ENCODE results near the gene RHCG.
"Not testable (repeated sequence)": the region's sequence is repeated elsewhere in the genome, so short reads cannot be mapped to it uniquely, and the experiment has no call there.

Gene RHCG

GRCh38 chr15:89475661-89476060 is 20.7 kb downstream of the RHCG start:
- no peak for DNase-seq

DNA sequence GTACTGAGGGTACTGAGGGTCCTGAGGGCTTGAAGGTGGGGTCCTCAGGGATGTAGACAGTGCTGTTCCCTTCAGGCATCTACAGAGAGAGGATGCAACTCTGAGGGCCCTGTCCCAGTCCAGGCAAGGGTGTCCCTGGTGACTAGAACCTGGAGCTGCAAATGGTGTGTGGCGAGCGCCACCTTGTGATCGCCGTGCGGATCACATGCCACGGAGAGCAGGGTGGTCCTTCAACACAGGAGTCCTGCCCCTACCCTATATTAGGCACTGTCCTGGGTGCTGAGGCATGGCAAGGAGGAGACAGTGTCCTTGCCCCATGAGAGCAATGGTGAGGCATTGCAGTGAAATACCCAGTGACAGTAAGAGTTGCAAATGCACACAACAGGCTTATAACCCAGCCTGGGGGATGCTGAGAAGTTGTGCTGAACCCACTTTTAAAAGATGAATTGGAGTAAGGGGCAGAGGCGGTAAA is 23.6 kb downstream of the RHCG start:
- DNase-seq = peak; percentile 1

DNA sequence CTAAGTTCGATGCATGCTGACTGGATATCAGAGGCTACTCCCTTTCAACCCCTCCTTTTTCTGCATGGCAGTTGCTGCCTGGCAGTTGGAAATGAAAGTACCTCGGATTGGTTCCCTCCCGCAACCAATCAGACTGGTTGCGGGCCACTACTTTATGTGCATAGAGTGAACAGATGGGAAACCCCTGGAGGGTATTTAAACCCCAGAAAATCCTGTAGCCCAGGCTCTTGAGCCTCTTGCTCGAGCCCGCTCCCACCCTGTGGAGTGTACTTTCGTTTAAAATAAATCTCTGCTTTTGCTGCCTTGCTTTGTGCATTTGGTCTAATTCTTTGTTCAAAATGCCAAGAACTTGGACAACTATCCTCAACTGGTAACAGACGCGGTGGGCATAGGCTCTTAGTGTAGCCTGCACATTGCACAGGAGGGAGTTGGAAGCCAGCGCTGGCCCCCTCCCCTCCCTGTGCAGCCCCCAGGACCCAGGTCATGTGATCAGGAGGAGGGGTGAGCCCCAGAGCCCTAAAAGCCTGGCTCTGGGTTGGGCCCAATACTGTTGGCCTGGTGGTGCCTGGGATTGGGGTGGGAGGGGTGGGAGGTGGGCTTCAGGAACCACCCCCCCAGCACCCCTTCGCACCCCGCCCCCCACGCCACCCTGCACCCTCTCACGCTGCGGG is 26.8 kb downstream of the RHCG start:
- no peak for DNase-seq

DNA sequence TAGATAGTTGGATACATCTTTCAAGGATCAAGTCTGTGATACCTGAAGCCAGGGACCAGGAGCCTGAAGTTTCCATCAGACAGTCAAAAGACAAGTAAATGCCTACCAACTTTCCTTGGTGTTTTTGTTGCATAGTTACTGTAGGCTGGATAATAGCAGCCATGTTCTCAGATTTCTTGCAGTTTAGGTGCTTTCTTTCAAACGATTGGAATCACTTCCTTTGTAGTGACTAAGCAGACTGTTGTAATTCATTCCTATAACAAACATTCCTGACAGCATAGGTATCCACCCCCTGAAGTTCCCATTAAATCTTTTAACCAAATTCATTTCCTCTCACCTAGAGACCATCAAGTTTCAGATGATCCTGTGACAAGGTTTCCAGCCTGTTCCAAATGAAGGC is 27.6 kb downstream of the RHCG start:
- not testable (repeated sequence) for DNase-seq

DNA sequence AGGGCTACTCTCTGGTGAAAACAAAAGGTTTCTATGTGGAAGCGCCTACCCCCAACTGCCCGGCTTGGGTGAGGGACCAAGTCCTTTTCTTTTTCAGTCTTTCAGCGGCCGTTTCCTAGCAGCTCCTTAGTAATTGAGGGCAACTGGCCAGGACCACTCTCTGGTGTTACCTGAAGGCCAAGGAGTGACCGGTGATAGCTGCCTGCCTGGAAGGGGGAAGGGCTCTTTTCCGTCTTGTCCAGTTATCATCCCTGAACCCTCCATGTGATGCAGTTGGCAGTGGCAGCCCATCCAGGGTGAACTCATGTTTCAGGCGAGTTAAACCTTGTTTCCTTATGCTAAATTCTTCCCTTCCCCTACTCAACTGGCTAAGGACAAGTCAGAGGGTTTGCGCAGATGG is 33.3 kb downstream of the RHCG start:
- DNase-seq = no peak

- no peak for DNase-seq
These were observed 34.0 kb downstream of the RHCG start for GRCh38 chr15:89462198-89462912.

DNA sequence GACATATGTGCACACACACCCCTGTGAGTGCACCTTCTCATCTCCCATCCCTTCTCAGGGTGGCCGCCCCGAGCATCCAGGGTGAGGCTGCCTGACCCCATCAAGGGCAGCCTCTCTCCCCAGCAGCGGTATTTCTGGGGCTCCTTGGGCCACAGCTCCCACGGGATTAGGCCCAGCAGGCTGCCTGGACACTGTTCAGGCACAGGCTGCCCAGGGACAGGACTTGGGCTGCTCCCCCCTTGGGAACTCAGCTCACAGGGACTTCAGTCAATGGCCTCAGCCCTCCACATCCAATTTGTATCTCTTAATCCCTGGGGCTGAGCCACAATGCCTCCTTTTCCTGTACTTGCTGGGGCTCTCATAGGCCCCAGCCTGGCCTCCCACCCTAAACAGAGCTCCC is 35.0 kb downstream of the RHCG start:
- no peak for DNase-seq

GRCh38 chr15:89460048-89460447 is 36.3 kb downstream of the RHCG start:
- DNase-seq = no peak

DNA sequence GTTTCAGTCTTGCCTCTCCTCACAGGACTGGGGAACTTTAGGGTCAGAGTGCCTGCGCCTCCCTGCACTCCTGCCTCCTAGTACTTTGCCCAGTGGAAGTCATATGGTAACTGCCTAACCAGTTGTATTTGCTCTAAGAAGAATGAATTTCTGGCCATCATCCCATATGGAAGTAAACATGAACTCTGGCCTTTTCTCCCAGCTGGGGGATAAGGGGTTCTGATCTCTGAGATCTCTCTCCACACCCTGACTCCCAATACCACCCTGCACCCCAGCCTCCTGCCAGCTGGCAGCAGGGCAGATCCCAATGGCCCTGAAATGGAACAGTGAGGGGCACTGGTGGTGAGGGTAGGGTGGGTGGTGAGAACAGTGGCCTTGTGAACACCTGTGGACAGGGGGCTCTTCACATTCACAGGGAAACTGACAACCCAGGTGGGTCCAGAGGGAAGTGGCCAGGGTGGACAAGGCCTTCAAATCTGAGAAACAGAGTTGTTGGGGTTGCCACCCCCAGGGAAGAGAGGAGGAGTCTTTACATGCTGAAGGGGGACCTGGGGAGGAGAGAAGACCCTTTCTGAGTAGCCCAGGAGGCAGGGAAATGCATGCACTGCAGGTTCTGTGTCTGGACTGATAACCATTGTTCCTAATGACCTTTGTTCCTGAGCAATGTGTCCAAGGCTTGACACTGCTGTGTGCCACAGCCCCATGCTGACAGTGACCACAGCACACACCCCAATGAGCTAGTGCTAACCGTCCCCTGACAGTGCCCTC is 36.9 kb downstream of the RHCG start:
- no peak for DNase-seq

- no peak for DNase-seq
These were observed 37.9 kb downstream of the RHCG start for GRCh38 chr15:89458440-89458839.

DNA sequence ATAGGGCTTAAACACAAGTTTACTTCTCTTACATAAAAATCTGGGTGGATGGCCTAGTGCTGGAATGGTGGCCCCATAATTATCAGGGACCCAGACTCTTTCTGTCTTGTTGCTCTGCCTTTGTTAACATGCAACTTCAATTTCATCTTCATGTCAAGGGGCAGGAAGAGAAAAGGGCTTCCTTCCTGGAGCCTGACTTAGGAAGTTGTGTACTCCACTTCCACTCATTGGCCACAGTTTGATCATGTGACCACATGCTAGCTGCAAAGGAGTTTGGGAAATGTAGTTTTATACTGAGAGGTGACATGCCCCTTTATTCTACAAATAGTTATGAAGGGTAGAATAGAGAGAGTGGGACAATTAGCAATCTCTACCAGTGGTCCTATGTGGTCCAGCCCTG is 39.3 kb downstream of the RHCG start:
- DNase-seq = peak; percentile 10

- DNase-seq = no peak
These were observed 40.8 kb downstream of the RHCG start for GRCh38 chr15:89455535-89455934.

GRCh38 chr15:89452330-89452836 is 44.0 kb downstream of the RHCG start:
- no peak for DNase-seq

DNA sequence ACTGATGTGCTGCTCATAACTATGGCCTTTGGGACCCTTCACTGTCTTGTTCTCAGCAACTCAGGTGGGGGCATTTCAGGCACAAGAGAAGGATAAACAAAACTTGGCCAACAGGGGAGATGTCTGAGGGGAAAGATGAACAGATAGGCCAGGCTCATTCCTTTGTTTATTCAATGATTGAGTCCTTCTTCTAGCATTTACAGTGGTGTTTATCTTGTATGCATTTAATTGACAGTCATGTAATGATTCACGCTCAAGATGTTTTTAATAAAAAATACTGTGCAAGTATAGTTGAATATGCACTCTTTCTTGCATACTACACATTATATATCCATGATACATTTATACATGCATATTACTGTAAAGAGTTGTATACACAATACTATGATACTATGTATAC is 44.5 kb downstream of the RHCG start:
- DNase-seq = no peak

- DNase-seq = no peak
These were observed 46.0 kb downstream of the RHCG start for GRCh38 chr15:89450076-89451006.

GRCh38 chr15:89448825-89449224 is 47.6 kb downstream of the RHCG start:
- DNase-seq = no peak

DNA sequence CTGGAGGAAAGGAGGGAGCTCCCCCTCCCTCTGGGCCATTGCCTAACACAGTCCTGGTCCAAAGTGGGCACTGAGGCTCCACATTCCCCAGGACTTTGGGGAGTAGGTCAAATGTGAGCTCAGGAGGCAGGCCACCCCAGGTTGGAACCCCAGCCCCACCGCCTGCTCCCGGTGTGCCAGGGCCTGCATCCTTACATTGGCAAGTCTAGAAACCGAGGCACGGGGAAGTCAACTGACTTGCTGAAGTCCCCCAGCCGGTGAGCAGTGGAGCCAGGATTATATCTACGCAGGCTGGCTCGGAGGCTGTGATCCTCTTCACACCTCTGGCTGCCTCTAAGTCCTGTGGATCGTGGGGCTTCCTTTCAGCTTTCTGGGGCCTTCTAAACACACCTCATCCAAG is 48.7 kb downstream of the RHCG start:
- no peak for DNase-seq

- no peak for DNase-seq
These were observed 50.0 kb downstream of the RHCG start for GRCh38 chr15:89446255-89446891.

DNA sequence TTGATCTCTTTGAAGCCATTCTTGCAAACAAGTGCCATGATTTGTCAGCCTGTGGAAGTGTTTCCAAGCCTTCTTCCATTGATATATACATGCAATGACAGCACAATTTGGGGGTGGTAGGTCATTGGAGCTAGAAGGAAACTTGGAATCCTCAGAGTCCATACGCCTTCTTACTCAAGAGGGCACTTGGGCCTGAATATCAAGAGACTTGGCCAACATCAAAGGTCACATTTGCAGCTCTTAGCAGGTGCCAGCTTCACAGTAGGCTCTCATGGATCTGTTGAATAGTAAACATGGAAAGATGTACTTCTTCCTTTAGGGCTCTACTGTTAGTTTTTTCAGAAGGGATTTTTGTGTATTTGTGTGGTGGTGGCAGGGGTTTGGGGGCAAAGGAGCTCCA is 50.9 kb downstream of the RHCG start:
- no peak for DNase-seq

DNA sequence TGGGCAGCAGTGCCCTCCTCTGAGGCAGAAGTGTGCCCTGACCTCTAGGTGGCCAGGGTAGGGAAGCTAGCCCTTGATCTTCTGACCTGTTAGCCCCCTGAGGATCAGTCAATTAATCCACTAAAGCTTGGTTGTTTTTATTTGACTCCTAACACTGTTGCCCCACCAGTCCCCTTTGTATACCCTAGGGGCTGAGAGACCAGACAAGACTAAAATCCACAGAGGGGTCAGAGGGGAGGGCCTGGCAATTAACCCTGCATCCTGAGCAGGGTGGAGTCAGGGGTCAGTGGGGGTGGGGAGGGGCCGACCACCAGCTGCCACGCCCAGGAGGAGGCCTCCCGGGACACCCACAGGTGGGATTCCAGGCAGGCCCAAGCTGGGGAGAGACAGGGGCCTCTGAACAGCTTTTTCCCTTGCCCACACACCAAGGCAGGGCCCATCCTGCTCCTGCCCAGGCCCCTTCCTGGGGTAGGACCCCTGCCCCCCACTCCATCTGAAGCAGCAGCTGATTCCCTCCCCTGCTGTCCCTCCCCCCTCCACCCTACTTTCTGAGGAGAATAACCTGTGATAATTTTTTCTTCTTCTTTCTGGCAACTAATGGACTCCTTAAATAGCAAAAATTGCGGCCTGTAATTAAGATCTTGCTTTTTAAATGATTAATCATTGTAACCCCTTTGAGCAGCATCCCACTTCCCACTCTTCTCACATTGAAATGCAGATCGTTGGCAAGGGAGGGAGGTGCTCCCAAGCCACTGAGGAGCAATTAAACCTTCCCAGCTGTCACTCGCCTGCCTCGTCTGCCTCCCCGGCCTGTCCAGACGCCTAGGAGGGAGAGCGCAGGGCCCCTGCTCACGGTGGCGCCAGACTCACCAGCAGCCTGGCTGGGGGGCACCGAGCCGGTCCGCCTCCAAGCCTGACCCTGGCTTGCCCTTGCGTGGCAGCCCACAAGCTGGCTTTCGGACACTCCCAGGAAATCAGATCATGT is 51.9 kb downstream of the RHCG start:
- peak; percentile 42 for DNase-seq

GRCh38 chr15:89443581-89443980 is 52.8 kb downstream of the RHCG start:
- no peak for DNase-seq
